GM18861 (cell line): ENCODE data around the gene MEX3D.
"Not testable (repeated sequence)": the region's sequence is repeated elsewhere in the genome, so short reads cannot be mapped to it uniquely, and the experiment has no call there.

Source experiments
- ATAC-seq: cut with Tn5 transposase; IDR thresholded peaks from one replicate; pipeline ENCODE4 v1.9.1; 2021; ENCODE audit not compliant: unreplicated experiment

The MEX3D gene

GRCh38 chr19:1522061-1522460 lies 46.1 kb downstream of the MEX3D start:
- no peak for ATAC-seq

- no peak for ATAC-seq
Observed at GRCh38 chr19:1521636-1522035, 46.5 kb downstream of the MEX3D start.

GRCh38 chr19:1520203-1520780 lies 47.8 kb downstream of the MEX3D start:
- ATAC-seq: no peak

GRCh38 chr19:1519802-1520201 lies 48.3 kb downstream of the MEX3D start:
- not testable (repeated sequence) for ATAC-seq

- ATAC-seq: no peak
Observed at GRCh38 chr19:1518471-1518870, 49.7 kb downstream of the MEX3D start.

- no peak for ATAC-seq
Observed at GRCh38 chr19:1516395-1516753, 51.8 kb downstream of the MEX3D start.

GRCh38 chr19:1514986-1515721 lies 53.0 kb downstream of the MEX3D start:
- ATAC-seq: no peak

- no peak for ATAC-seq
Observed at GRCh38 chr19:1514295-1514661, 53.8 kb downstream of the MEX3D start.

GRCh38 chr19:1513499-1514294 lies 54.4 kb downstream of the MEX3D start:
- no peak for ATAC-seq

GRCh38 chr19:1512671-1513498 lies 55.2 kb downstream of the MEX3D start, which contains the start of gene ADAMTSL5:
Gene ADAMTSL5, minus strand, starts transcription at chr19:1513019. Its CDS starts 2,076 bp downstream, at chr19:1510943.
- ATAC-seq: no peak

- ATAC-seq: no peak
Observed at GRCh38 chr19:1511318-1512317, 56.5 kb downstream of the MEX3D start.

- ATAC-seq: no peak
Observed at GRCh38 chr19:1510807-1511206, 57.3 kb downstream of the MEX3D start.

GRCh38 chr19:1510442-1510806 lies 57.7 kb downstream of the MEX3D start:
- no peak for ATAC-seq

GRCh38 chr19:1509602-1510441 lies 58.3 kb downstream of the MEX3D start:
- no peak for ATAC-seq

- ATAC-seq: no peak
Observed at GRCh38 chr19:1508507-1508856, 59.6 kb downstream of the MEX3D start.

GRCh38 chr19:1507763-1508506 lies 60.2 kb downstream of the MEX3D start:
- ATAC-seq: no peak

GRCh38 chr19:1507192-1507660 lies 60.9 kb downstream of the MEX3D start:
- no peak for ATAC-seq
